ENCODE results near the gene SPRYD3.
"Not testable (repeated sequence)": the region's sequence is repeated elsewhere in the genome, so short reads cannot be mapped to it uniquely, and the experiment has no call there.

DNA sequence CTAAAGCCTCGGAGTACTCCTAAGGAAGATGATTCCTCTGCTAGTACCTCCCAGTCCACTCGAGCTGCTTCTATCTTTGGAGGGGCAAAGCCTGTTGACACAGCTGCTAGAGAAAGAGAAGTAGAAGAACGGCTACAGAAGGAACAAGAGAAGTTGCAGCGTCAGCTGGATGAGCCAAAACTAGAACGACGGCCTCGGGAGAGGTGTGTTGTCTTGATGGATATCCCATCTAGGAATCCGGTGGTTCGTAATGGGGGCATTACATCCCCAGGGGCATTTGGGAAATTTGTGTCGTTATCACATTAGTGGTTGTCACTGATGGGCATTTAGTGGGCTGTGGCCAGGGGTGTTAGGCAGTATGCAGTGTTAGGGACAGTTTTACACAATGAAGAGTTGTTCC, 45.4 kb downstream of the SPRYD3 start:
- TF ChIP-seq, protein P1, sequence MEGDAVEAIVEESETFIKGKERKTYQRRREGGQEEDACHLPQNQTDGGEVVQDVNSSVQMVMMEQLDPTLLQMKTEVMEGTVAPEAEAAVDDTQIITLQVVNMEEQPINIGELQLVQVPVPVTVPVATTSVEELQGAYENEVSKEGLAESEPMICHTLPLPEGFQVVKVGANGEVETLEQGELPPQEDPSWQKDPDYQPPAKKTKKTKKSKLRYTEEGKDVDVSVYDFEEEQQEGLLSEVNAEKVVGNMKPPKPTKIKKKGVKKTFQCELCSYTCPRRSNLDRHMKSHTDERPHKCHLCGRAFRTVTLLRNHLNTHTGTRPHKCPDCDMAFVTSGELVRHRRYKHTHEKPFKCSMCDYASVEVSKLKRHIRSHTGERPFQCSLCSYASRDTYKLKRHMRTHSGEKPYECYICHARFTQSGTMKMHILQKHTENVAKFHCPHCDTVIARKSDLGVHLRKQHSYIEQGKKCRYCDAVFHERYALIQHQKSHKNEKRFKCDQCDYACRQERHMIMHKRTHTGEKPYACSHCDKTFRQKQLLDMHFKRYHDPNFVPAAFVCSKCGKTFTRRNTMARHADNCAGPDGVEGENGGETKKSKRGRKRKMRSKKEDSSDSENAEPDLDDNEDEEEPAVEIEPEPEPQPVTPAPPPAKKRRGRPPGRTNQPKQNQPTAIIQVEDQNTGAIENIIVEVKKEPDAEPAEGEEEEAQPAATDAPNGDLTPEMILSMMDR (IDR thresholded peaks at IDR 0.05; ENCODE audit: low read length), result not testable (repeated sequence)
- not testable (repeated sequence) for TF ChIP-seq EZH2 (IDR thresholded peaks at IDR 0.05; ENCODE audit: borderline replicate concordance, low read length)
